Measurements from ENCODE around the gene DPH5. TPM values are rescaled to one million over a fixed set of nuclear protein-coding genes. Genes with fewer than 3 reads are reported as not detected.

The DPH5 gene
- total RNA-seq, 2 experiments from 2014 or later = 32.4 to 37.1 TPM

DNA sequence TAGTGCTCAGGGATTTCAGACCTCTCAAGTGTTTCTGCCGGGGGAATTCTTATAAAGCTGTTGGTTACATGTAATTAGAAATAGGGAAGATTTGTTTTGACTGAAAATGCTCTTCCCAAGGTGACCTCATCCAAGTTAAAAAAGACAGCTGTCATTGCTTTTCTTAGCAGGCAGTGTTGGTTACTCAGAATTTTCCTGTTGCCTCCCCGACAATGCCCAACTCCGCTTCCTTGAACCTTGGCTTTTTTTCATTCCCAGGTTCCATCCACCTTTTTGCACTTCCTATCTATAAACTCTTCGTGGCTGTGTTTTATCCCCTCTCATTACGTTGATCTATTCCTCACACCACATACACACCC is 825 bp upstream of the DPH5 start:
- Mint-ChIP-seq H3K4me3 (peak overlapping the region; percentile 99), H3K27me3 (no peaks in the 10 kb centered on the region), H3K27ac (peak overlapping the region; percentile 94), H3K4me1 (peaks cover 42% of the 10 kb centered on the region), H3K9me3 (peaks cover 2% of the 10 kb centered on the region), H3K36me3 (peaks cover 31% of the 10 kb centered on the region)
- POLR2A ChIA-PET = interaction anchor here (0.5 to 2.3 kb wide), 3 partner anchors 22 to 77 kb away, joined by 3 to 9 read pairs (median 4); no protein-coding TSS in a partner anchor
- ATAC-seq (ENCODE audit: low read depth) (no peak), DNase-seq (no peak)

DNA sequence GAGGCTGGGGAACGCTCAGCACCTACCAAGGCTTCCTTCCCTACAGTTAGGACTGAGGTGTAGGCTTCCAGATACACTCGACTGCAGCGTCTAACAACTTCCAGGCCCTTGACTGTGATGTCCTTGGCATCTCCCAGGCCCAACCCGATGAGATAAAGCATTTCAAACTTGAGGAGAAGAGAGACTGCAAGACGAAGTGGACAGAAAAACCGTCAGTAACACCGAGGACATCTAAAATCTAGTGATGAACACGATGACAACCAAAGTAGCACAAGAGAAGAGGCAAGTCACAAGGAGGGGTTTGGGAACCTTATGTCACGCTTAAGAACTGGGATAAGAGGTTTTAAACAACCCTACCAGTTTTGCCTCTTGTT is 314 bp downstream of the DPH5 start:
- ATAC-seq (ENCODE audit: low read depth) = peak; percentile 37
- POLR2A ChIA-PET = interaction anchor here (2.3 kb wide), 1 partner anchor 76 kb away, joined by 9 read pairs; no protein-coding TSS in a partner anchor
- H3K27me3 Mint-ChIP-seq = no peaks in the 10 kb centered on the region
- peak overlapping the region; percentile 99 for H3K4me3 Mint-ChIP-seq
- DNase-seq = peak; percentile 30
- H3K4me1 Mint-ChIP-seq = peaks cover 41% of the 10 kb centered on the region
- peaks cover 33% of the 10 kb centered on the region for H3K36me3 Mint-ChIP-seq
- H3K27ac Mint-ChIP-seq = peak overlapping the region; percentile 94
- H3K9me3 Mint-ChIP-seq = peaks cover 2% of the 10 kb centered on the region

DNA sequence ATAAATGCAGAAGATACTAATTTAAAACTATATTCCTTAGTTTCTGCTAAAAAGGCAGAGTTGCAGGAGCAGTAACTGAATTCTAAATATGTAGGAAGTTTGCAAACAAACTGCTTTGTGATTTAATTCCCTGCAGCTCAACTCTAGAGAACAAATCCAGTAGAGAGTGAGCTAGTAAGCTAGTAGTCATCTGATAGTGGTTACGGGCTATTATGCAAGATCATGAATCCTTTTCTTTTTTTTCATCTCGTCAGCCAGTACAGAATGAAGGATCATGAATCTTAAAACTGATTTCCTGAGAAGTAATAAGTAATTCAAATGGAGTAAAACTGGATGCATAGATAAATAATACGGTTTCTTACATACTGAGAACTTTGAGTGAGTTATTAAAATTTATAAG is 3.3 kb downstream of the DPH5 start:
- no peak for ATAC-seq (ENCODE audit: low read depth)
- Mint-ChIP-seq H3K27me3 (no peaks in the 10 kb centered on the region), H3K9me3 (peaks cover 2% of the 10 kb centered on the region), H3K4me1 (peaks cover 30% of the 10 kb centered on the region), H3K27ac (no peak overlapping the region), H3K36me3 (peaks cover 40% of the 10 kb centered on the region), H3K4me3 (no peak overlapping the region)
- POLR2A ChIA-PET = no interaction called here
- DNase-seq = no peak

DNA sequence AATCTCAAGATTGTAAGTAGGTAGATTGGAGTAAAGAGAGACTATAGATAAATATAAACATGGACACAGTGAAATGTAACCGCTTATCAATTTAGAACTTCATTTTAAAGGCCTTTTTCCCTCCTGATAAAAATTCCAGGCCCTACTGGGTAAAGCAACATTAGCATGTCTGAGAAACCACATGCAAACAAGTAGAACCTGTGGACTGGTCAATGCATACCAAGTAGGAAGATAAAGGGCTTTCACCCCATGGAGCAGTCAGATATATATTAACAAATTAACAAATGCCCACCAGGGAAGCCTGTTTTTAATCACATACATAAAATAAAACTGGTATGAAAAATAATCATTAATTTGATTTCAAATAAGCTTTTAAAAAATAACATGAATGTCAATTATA is 8.1 kb downstream of the DPH5 start:
- H3K9me3 Mint-ChIP-seq = peaks cover 4% of the 10 kb centered on the region
- ATAC-seq (ENCODE audit: low read depth) (no peak), DNase-seq (no peak)
- POLR2A ChIA-PET = no interaction called here
- H3K4me3 Mint-ChIP-seq = no peak overlapping the region
- no peaks in the 10 kb centered on the region for H3K27me3 Mint-ChIP-seq
- H3K36me3 Mint-ChIP-seq = peaks cover 68% of the 10 kb centered on the region
- peaks cover 15% of the 10 kb centered on the region for H3K4me1 Mint-ChIP-seq
- no peak overlapping the region for H3K27ac Mint-ChIP-seq

DNA sequence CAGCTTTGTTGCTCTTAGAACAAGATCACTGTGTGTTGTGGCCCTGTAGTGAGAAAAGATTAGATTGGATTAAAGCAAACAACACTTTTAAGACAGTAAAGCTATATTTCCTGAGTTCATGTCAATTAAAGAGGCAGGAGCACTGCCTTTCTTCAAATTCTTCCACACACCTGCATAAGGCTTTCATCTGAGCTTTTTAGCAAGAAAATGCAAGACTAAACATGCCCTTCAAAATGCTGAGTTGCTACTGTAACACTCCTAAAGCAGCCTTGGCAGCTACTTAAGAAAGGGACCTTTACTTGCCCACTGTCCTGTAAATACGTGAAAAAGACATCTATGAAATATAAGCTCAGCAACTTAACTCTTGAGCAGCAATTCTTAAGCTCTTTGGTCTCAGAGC is 11.8 kb downstream of the DPH5 start:
- POLR2A ChIA-PET = interaction anchor here (0.7 kb wide), 1 partner anchor 225 kb away, joined by 3 read pairs; no protein-coding TSS in a partner anchor
- no peak for ATAC-seq (ENCODE audit: low read depth)
- Mint-ChIP-seq H3K9me3 (peaks cover 5% of the 10 kb centered on the region), H3K4me3 (no peak overlapping the region), H3K4me1 (peaks cover 6% of the 10 kb centered on the region), H3K27ac (no peak overlapping the region), H3K27me3 (no peaks in the 10 kb centered on the region), H3K36me3 (peaks cover 69% of the 10 kb centered on the region)
- DNase-seq = no peak

DNA sequence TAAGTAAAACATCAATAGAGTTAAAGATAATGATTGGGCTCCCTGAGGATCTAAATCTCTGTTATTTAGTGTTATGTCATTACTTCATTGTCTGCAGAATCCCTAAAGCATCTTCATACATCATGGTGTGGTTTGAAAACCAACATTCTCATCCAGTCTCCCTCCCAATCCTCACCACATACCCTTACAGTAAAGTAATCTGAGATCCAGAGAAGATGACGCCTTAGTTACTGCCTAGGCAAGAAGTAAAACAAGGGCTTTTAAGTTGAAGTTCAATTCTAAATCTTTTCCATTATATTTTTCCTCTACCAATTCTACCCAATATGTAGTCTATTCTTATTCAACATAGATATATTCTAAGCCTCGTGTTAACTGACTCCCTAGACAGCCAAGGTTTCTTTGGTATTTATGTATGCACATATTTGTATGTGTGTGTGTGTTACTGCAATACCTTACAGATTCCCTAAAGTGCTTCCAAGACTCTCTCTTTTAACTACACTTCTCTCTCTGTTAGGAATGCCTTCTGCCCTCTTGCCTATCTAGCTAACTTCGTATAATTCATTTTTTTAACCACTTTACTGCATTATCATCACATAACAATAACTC is 17.3 kb downstream of the DPH5 start:
- Mint-ChIP-seq H3K36me3 (peaks cover 53% of the 10 kb centered on the region), H3K4me1 (peaks cover 26% of the 10 kb centered on the region), H3K4me3 (no peak overlapping the region), H3K27me3 (no peaks in the 10 kb centered on the region), H3K9me3 (peaks cover 3% of the 10 kb centered on the region), H3K27ac (no peak overlapping the region)
- DNase-seq (no peak), ATAC-seq (ENCODE audit: low read depth) (no peak)
- POLR2A ChIA-PET = no interaction called here

DNA sequence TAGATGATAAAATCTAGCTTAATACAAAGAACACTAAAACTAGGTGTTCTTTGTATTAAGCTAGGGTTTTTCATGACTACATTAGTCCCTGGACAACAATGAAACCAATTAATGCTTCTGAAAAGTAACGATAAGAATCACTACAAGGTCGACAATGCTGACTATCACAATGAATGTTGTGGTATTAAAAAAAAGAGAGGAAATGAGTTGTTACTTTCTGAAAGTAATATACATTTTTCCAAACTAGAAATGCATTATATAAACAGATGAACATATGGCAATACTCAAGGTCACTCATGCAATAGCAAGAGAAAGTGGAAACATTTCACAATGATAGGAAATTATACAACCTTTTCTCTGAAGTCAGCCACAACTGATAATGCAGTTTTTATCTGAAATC is 19.0 kb downstream of the DPH5 start:
- DNase-seq (no peak), ATAC-seq (ENCODE audit: low read depth) (no peak)
- peaks cover 46% of the 10 kb centered on the region for H3K36me3 Mint-ChIP-seq
- peaks cover 38% of the 10 kb centered on the region for H3K4me1 Mint-ChIP-seq
- peak overlapping the region; percentile 43 for H3K4me3 Mint-ChIP-seq
- H3K27ac Mint-ChIP-seq = peak overlapping the region; percentile 24
- peaks cover 3% of the 10 kb centered on the region for H3K9me3 Mint-ChIP-seq
- H3K27me3 Mint-ChIP-seq = no peaks in the 10 kb centered on the region
- POLR2A ChIA-PET = no interaction called here

DNA sequence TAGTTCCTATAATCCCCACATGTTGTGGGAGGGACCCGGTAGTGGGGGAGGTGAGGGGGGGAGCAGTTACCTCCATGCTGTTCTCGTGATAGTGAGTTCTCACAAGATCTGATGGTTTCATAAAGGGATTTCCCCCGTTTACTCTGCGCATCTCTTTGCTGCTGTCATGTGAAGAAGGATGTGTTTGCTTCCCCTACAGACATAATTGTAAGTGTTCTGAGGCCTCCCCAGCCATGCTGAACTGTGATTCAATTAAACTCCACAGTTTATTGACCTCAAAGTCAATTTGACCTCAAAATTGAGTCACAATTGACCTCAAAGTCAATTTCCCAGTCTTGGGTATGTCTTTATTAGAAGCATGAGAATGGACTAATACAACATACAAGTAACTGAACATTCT is 19.7 kb downstream of the DPH5 start:
- Mint-ChIP-seq H3K27ac (peak overlapping the region; percentile 49), H3K36me3 (peaks cover 48% of the 10 kb centered on the region), H3K9me3 (peaks cover 3% of the 10 kb centered on the region), H3K27me3 (no peaks in the 10 kb centered on the region), H3K4me1 (peaks cover 38% of the 10 kb centered on the region), H3K4me3 (peak overlapping the region; percentile 37)
- POLR2A ChIA-PET = no interaction called here
- no peak for DNase-seq
- ATAC-seq (ENCODE audit: low read depth) = peak; percentile 12

DNA sequence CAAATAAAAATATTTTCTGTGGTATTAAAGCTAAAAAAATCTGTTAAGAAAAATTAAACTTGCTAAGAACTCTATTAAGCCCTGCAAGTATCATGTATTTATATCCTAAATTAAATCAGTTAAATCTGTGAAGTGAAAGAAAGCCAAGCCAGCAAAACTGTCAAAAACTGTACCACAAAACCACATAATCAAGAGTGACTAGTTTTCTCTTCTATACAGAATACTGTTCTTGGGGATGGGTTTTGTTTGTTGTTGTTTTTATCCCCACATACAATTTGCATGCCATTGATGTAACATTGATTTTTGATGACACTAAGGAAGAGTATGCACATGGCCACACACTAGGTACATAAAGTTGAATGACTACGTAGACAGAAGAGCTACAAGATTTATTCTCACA is 20.4 kb downstream of the DPH5 start:
- ATAC-seq (ENCODE audit: low read depth) = peak; percentile 34
- Mint-ChIP-seq H3K27ac (no peak overlapping the region), H3K36me3 (peaks cover 47% of the 10 kb centered on the region), H3K27me3 (no peaks in the 10 kb centered on the region), H3K4me3 (peak overlapping the region; percentile 53), H3K4me1 (peaks cover 38% of the 10 kb centered on the region), H3K9me3 (no peaks in the 10 kb centered on the region)
- POLR2A ChIA-PET = interaction anchor here (0.9 kb wide), 1 partner anchor 21 kb away, joined by 3 read pairs; no protein-coding TSS in a partner anchor
- no peak for DNase-seq

DNA sequence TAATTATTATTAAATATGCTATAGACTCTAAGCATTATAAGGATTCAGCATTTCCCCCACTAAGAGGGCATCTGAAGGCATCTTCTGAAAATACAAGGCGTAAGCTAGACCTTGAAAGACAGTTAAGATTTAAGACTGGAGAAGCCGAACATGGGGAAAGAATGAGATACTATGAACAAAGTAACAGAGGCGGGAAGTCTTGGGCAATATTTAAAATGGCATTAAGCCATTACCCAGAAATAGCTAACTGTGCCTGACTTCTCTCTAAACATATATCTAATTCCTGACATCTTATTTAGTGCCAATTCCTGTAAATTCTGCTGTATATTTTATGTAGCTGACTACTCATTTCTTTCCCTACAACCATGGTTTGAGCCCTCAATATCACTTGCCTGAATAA is 20.9 kb downstream of the DPH5 start:
- Mint-ChIP-seq H3K9me3 (no peaks in the 10 kb centered on the region), H3K36me3 (peaks cover 46% of the 10 kb centered on the region), H3K27ac (no peak overlapping the region), H3K27me3 (no peaks in the 10 kb centered on the region), H3K4me3 (no peak overlapping the region), H3K4me1 (peaks cover 38% of the 10 kb centered on the region)
- POLR2A ChIA-PET = interaction anchor here (0.9 kb wide), 1 partner anchor 21 kb away, joined by 3 read pairs; no protein-coding TSS in a partner anchor
- no peak for ATAC-seq (ENCODE audit: low read depth)
- DNase-seq = no peak

DNA sequence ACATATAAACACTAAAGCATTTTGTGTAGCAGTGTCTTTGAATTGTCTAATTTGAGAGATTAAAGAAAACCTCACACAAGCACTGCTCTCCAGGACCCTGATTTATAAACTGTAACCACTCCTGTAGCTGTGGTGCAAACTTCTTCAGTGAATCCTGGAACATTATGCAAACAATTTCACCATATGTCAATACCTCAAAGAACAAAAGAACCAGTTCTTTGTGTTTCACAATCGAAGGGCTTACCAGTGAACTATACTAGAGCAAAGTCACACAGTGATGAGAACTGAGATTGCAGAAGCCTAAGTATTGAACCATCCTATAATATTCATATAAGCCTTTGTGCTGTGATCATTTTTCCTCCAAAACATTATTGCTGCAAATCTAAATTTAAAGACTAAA is 21.5 kb downstream of the DPH5 start:
- Mint-ChIP-seq H3K9me3 (no peaks in the 10 kb centered on the region), H3K27ac (no peak overlapping the region), H3K4me3 (no peak overlapping the region), H3K4me1 (peaks cover 38% of the 10 kb centered on the region), H3K27me3 (no peaks in the 10 kb centered on the region), H3K36me3 (peaks cover 41% of the 10 kb centered on the region)
- ATAC-seq (ENCODE audit: low read depth) (no peak), DNase-seq (no peak)
- POLR2A ChIA-PET = interaction anchor here (0.9 kb wide), 1 partner anchor 22 kb away, joined by 3 read pairs; no protein-coding TSS in a partner anchor

DNA sequence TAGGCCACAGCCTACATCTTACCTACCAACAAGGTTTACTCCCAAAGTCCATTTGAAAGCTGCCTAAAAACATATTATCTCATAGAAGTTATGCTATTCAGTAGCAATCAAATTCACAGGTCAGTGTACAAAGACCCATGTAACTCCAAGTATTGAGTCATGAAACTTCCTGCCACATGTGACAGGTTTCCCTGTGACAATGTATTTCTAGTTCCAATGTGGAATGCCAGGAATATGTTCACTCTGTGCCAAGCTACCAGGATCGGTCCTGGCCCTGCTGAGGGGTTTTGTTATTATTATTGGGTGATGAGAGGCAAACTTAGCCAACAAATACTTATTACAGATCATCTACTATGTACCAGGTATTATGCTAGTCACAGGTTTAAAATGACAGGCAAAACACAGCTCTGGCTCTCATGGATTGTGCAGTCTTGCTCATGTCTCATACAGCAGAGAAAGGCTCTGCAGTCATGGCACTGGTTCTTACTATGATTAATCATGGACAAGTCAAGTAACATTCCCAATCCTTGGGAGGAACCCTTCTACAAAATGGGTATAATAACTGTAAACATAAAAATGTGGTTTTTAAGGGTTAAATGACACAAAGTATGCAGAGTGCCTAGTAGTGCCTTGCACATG is 22.5 kb downstream of the DPH5 start:
- POLR2A ChIA-PET = no interaction called here
- no peak for DNase-seq
- no peaks in the 10 kb centered on the region for H3K27me3 Mint-ChIP-seq
- no peak for ATAC-seq (ENCODE audit: low read depth)
- H3K9me3 Mint-ChIP-seq = no peaks in the 10 kb centered on the region
- no peak overlapping the region for H3K4me3 Mint-ChIP-seq
- peaks cover 35% of the 10 kb centered on the region for H3K36me3 Mint-ChIP-seq
- H3K27ac Mint-ChIP-seq = no peak overlapping the region
- H3K4me1 Mint-ChIP-seq = peaks cover 36% of the 10 kb centered on the region

DNA sequence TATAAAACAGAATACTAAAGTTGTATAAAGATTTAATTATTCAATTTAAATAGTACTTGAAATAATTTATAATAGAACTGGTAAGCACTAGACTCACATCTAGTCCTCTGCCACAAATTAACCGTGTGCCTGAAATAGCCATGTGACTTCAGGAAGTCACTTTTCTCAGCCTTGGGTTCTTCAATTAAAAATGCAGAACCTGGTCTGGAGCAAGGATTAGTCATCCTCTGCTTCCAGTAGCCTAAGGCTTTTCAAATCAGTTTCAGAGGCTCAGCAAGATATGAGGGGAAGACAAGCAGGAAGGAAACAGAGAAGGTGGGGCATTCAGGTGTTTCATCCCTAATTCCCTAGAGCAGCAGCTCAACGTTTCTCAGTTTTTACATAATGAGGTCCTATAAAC is 23.0 kb downstream of the DPH5 start:
- Mint-ChIP-seq H3K36me3 (peaks cover 35% of the 10 kb centered on the region), H3K27ac (no peak overlapping the region), H3K27me3 (no peaks in the 10 kb centered on the region), H3K9me3 (no peaks in the 10 kb centered on the region), H3K4me1 (peaks cover 34% of the 10 kb centered on the region), H3K4me3 (no peak overlapping the region)
- no peak for DNase-seq
- no peak for ATAC-seq (ENCODE audit: low read depth)
- POLR2A ChIA-PET = no interaction called here

DNA sequence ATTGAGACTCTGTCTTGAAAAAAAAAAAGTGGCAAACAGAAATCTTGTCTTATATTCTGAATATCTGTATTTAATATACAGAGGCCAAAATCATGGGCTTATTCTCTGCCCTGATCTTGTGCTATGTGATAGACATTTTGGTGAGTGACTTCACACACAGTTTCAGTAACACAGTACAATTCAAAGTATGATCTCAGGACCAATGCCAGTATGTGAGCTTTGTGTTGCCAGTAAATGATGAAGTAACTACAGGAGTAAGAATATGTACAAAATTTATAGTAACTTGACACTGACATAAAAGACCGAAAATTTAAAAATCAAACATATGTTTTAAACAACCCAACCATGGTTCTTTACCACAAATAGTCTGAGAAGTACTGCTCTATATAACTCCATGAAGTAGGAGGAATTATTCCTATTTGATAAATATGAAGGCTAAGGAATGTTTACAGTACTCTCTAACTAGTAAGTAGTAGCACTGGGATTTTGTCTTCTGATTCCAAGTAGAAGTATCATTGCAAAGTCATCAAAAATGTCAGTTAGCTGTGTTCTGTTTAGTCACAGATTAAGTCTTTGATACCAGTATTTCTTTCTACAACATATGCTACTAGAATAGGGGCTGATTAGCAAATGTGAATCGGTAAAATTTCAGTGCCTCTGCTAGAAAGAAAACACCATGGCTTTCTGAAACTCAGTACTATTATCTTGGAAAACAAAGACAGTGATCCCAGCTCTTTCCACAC is 25.3 kb downstream of the DPH5 start:
- H3K36me3 Mint-ChIP-seq = peaks cover 37% of the 10 kb centered on the region
- DNase-seq (no peak), ATAC-seq (ENCODE audit: low read depth) (no peak)
- no peaks in the 10 kb centered on the region for H3K9me3 Mint-ChIP-seq
- no peaks in the 10 kb centered on the region for H3K27me3 Mint-ChIP-seq
- no peak overlapping the region for H3K4me3 Mint-ChIP-seq
- POLR2A ChIA-PET = no interaction called here
- H3K27ac Mint-ChIP-seq = no peak overlapping the region
- peaks cover 23% of the 10 kb centered on the region for H3K4me1 Mint-ChIP-seq
